Activated CD8-positive, alpha-beta memory T cell treated with anti-CD3 and anti-CD28 coated beads, Interleukin-2, amount 10 ng/mL, durations not matched to agents 7 days and 5 days (primary cell): ENCODE results near the gene JAKMIP1. TPM values are rescaled to one million over a fixed set of nuclear protein-coding genes. Genes with fewer than 3 reads are reported as not detected.

Experiments used
- ATAC-seq: fragments of 150-1000 bp; cut with Tn5 transposase; one replicate; pipeline ENCODE4 v1.10.0; 2021; ENCODE audit warnings: moderate library complexity
- CTCF ChIA-PET: fragments of 350-600 bp; sonication (Branson Sonifier 250); formaldehyde crosslinking; loops from one replicate; lab custom pipeline; 2021; ENCODE audit warnings: antibody characterized with exemption; lab: Charles Lee
- DNase-seq: peaks from one replicate; pipeline ENCODE4 v3.0.0-alpha.2; 2020
- H3K27ac Mint-ChIP-seq: one replicate; pipeline ENCODE4 v1.8.0; 2021; ENCODE audit warnings: mild to moderate bottlenecking, mixed read lengths
- H3K27me3 Mint-ChIP-seq: one replicate; pipeline ENCODE4 v1.8.0; 2021; ENCODE audit warnings: mixed read lengths
- H3K36me3 Mint-ChIP-seq: one replicate; pipeline ENCODE4 v1.8.0; 2021; ENCODE audit warnings: mild to moderate bottlenecking, mixed read lengths
- H3K4me1 Mint-ChIP-seq: one replicate; pipeline ENCODE4 v1.8.0; 2021; ENCODE audit warnings: mixed read lengths
- H3K4me3 Mint-ChIP-seq: one replicate; pipeline ENCODE4 v1.8.0; 2021; ENCODE audit warnings: mild to moderate bottlenecking, moderate library complexity, mixed read lengths
- H3K9me3 Mint-ChIP-seq: one replicate; pipeline ENCODE4 v1.8.0; 2022; ENCODE audit warnings: low read depth, mixed read lengths
- total RNA-seq, 2 experiments: library from RNA; stranded (reverse); gene quantifications; one replicate each; pipeline ENCODE4 v1.2.3, GENCODE V29; 2021

JAKMIP1 gene
- total RNA-seq, 2 experiments from 2014 or later = 41.7 to 57.8 TPM

- Mint-ChIP-seq H3K27me3 (no peaks in the 10 kb centered on the region), H3K4me3 (no peak overlapping the region), H3K4me1 (peaks cover 50% of the 10 kb centered on the region), H3K9me3 (no peaks in the 10 kb centered on the region), H3K27ac (no peak overlapping the region), H3K36me3 (peaks cover 2% of the 10 kb centered on the region)
- CTCF ChIA-PET = interaction anchor here (0.6 to 1.5 kb wide), 2 partner anchors 24 to 287 kb away, joined by 3 read pairs; no protein-coding TSS in a partner anchor
- DNase-seq (no peak), ATAC-seq (no peak)
Observed at GRCh38 chr4:6043188-6043587, 157.2 kb downstream of the JAKMIP1 start.

- CTCF ChIA-PET = interaction anchor here (1.0 to 1.5 kb wide), 4 partner anchors 11 to 289 kb away, joined by 3 to 4 read pairs (median 4); no protein-coding TSS in a partner anchor
- ATAC-seq = peak; percentile 64
- Mint-ChIP-seq H3K27ac (peak overlapping the region; percentile 6), H3K36me3 (peaks cover 2% of the 10 kb centered on the region), H3K9me3 (no peaks in the 10 kb centered on the region), H3K4me3 (no peak overlapping the region), H3K4me1 (peaks cover 47% of the 10 kb centered on the region), H3K27me3 (no peaks in the 10 kb centered on the region)
- DNase-seq = peak; percentile 57
Observed at GRCh38 chr4:6042293-6043063, 157.9 kb downstream of the JAKMIP1 start.

GRCh38 chr4:6041800-6042199 lies 158.5 kb downstream of the JAKMIP1 start:
- peaks cover 2% of the 10 kb centered on the region for H3K36me3 Mint-ChIP-seq
- no peak overlapping the region for H3K4me3 Mint-ChIP-seq
- H3K27ac Mint-ChIP-seq = peak overlapping the region; percentile 59
- no peaks in the 10 kb centered on the region for H3K9me3 Mint-ChIP-seq
- no peak for DNase-seq
- H3K4me1 Mint-ChIP-seq = peaks cover 47% of the 10 kb centered on the region
- no peaks in the 10 kb centered on the region for H3K27me3 Mint-ChIP-seq
- CTCF ChIA-PET = interaction anchor here (1.0 to 1.5 kb wide), 4 partner anchors 12 to 289 kb away, joined by 3 to 4 read pairs (median 4); no protein-coding TSS in a partner anchor
- peak; percentile 51 for ATAC-seq

GRCh38 chr4:6038711-6039110 lies 161.6 kb downstream of the JAKMIP1 start:
- Mint-ChIP-seq H3K4me3 (no peak overlapping the region), H3K27me3 (no peaks in the 10 kb centered on the region)
- CTCF ChIA-PET = no interaction called here

GRCh38 chr4:6035786-6036185 lies 164.6 kb downstream of the JAKMIP1 start:
- H3K9me3 Mint-ChIP-seq = no peaks in the 10 kb centered on the region
- H3K36me3 Mint-ChIP-seq = peaks cover 3% of the 10 kb centered on the region
- no peak for DNase-seq
- H3K4me3 Mint-ChIP-seq = no peak overlapping the region
- H3K27ac Mint-ChIP-seq = no peak overlapping the region
- H3K4me1 Mint-ChIP-seq = peaks cover 4% of the 10 kb centered on the region
- no peak for ATAC-seq
- no peaks in the 10 kb centered on the region for H3K27me3 Mint-ChIP-seq
- CTCF ChIA-PET = no interaction called here

More at GRCh38 chr4:6038711-6039110, 161.6 kb downstream of the JAKMIP1 start:
- no peak for ATAC-seq
- Mint-ChIP-seq H3K36me3 (peaks cover 3% of the 10 kb centered on the region), H3K4me1 (peaks cover 32% of the 10 kb centered on the region), H3K27ac (no peak overlapping the region), H3K9me3 (no peaks in the 10 kb centered on the region)
- DNase-seq = no peak

- H3K4me1 Mint-ChIP-seq = no peaks in the 10 kb centered on the region
- no peak overlapping the region for H3K27ac Mint-ChIP-seq
- CTCF ChIA-PET = interaction anchor here (0.7 to 3.2 kb wide), 4 partner anchors 13 to 294 kb away, joined by 3 to 8 read pairs (median 4); no protein-coding TSS in a partner anchor
- H3K9me3 Mint-ChIP-seq = no peaks in the 10 kb centered on the region
- DNase-seq = no peak
- H3K36me3 Mint-ChIP-seq = peaks cover 2% of the 10 kb centered on the region
- H3K4me3 Mint-ChIP-seq = no peak overlapping the region
- no peaks in the 10 kb centered on the region for H3K27me3 Mint-ChIP-seq
- no peak for ATAC-seq
Observed at GRCh38 chr4:6033381-6033780, 167.0 kb downstream of the JAKMIP1 start.

- CTCF ChIA-PET = interaction anchor here (1.0 to 3.2 kb wide), 3 partner anchors 35 to 295 kb away, joined by 3 to 8 read pairs (median 4); no protein-coding TSS in a partner anchor
- DNase-seq = no peak
- Mint-ChIP-seq H3K4me3 (no peak overlapping the region), H3K27ac (no peak overlapping the region), H3K9me3 (no peaks in the 10 kb centered on the region), H3K36me3 (peaks cover 2% of the 10 kb centered on the region), H3K27me3 (no peaks in the 10 kb centered on the region), H3K4me1 (no peaks in the 10 kb centered on the region)
- no peak for ATAC-seq
Observed at GRCh38 chr4:6032249-6033244, 167.8 kb downstream of the JAKMIP1 start.

GRCh38 chr4:6031846-6032245 lies 168.5 kb downstream of the JAKMIP1 start:
- ATAC-seq (no peak), DNase-seq (no peak)
- H3K4me3 Mint-ChIP-seq = no peak overlapping the region
- H3K36me3 Mint-ChIP-seq = peaks cover 2% of the 10 kb centered on the region
- no peaks in the 10 kb centered on the region for H3K9me3 Mint-ChIP-seq
- CTCF ChIA-PET = interaction anchor here (0.9 to 3.2 kb wide), 3 partner anchors 12 to 296 kb away, joined by 3 to 8 read pairs (median 4); no protein-coding TSS in a partner anchor
- H3K27me3 Mint-ChIP-seq = no peaks in the 10 kb centered on the region
- no peak overlapping the region for H3K27ac Mint-ChIP-seq
- no peaks in the 10 kb centered on the region for H3K4me1 Mint-ChIP-seq

GRCh38 chr4:6030679-6031078 lies 169.7 kb downstream of the JAKMIP1 start:
- DNase-seq = no peak
- H3K27me3 Mint-ChIP-seq = no peaks in the 10 kb centered on the region
- no peak overlapping the region for H3K27ac Mint-ChIP-seq
- CTCF ChIA-PET = interaction anchor here (3.2 kb wide), 1 partner anchor 33 kb away, joined by 8 read pairs; no protein-coding TSS in a partner anchor
- H3K36me3 Mint-ChIP-seq = peaks cover 2% of the 10 kb centered on the region
- no peaks in the 10 kb centered on the region for H3K9me3 Mint-ChIP-seq
- ATAC-seq = no peak
- H3K4me1 Mint-ChIP-seq = no peaks in the 10 kb centered on the region
- H3K4me3 Mint-ChIP-seq = no peak overlapping the region

- CTCF ChIA-PET = no interaction called here
Observed at GRCh38 chr4:6029254-6029653, 171.1 kb downstream of the JAKMIP1 start.

GRCh38 chr4:6028168-6028567 lies 172.2 kb downstream of the JAKMIP1 start:
- H3K9me3 Mint-ChIP-seq = no peaks in the 10 kb centered on the region
- H3K27ac Mint-ChIP-seq = no peak overlapping the region
- H3K4me1 Mint-ChIP-seq = no peaks in the 10 kb centered on the region
- no peak overlapping the region for H3K4me3 Mint-ChIP-seq
- ATAC-seq = no peak
- CTCF ChIA-PET = interaction anchor here (1.0 kb wide), 1 partner anchor 10 kb away, joined by 3 read pairs; the partner anchor contains the start of gene C4orf50
- no peaks in the 10 kb centered on the region for H3K36me3 Mint-ChIP-seq
- no peaks in the 10 kb centered on the region for H3K27me3 Mint-ChIP-seq
- DNase-seq = no peak

More at GRCh38 chr4:6029254-6029653, 171.1 kb downstream of the JAKMIP1 start:
- ATAC-seq (no peak), DNase-seq (no peak)
- Mint-ChIP-seq H3K4me1 (no peaks in the 10 kb centered on the region), H3K27ac (no peak overlapping the region), H3K36me3 (no peaks in the 10 kb centered on the region), H3K4me3 (no peak overlapping the region), H3K27me3 (no peaks in the 10 kb centered on the region), H3K9me3 (no peaks in the 10 kb centered on the region)

- CTCF ChIA-PET = interaction anchor here (1.0 kb wide), 1 partner anchor 9 kb away, joined by 3 read pairs; the partner anchor contains the start of gene C4orf50
- no peaks in the 10 kb centered on the region for H3K4me1 Mint-ChIP-seq
- no peak overlapping the region for H3K4me3 Mint-ChIP-seq
- DNase-seq = no peak
- H3K9me3 Mint-ChIP-seq = no peaks in the 10 kb centered on the region
- no peaks in the 10 kb centered on the region for H3K36me3 Mint-ChIP-seq
- H3K27ac Mint-ChIP-seq = no peak overlapping the region
- ATAC-seq = no peak
- no peaks in the 10 kb centered on the region for H3K27me3 Mint-ChIP-seq
Observed at GRCh38 chr4:6027392-6027791, 173.0 kb downstream of the JAKMIP1 start.
